Lower leg skin (tissue), 4 donors: ENCODE measurements around the gene COL3A1. TPM values are rescaled to one million over a fixed set of nuclear protein-coding genes. Genes with fewer than 3 reads are reported as not detected.

Experiments
- DNase-seq, 2 donors: peaks; one replicate each; pipeline ENCODE4 v3.0.0-alpha.2; 2019; ENCODE audit warnings: low spot score in 2 of 2
- H3K4me3 ChIP-seq: fragments of 200-600 bp; sonication (generic); 2 replicates; pipeline ENCODE4 v1.5.1; 2017; ENCODE audit warnings: mild to moderate bottlenecking, low read depth; ENCODE audit not compliant: poor library complexity, severe bottlenecking
- POLR2A ChIP-seq, 2 donors: fragments of 450-650 bp; IDR thresholded peaks; one replicate each; pipeline ENCODE4 v1.6.1; 2016 to 2017; ENCODE audit warnings: antibody characterized with exemption in 2 of 2, mild to moderate bottlenecking in 1 of 2, moderate library complexity in 1 of 2
- WGBS, 2 donors: methylation state at CpG; one replicate each; pipeline ENCODE4 v1.1.5; 2018; 5-methylcytosine and 5-hydroxymethylcytosine counted together
- intact Hi-C: fragments of 100-400 bp; cut with DNase I; formaldehyde crosslinking; loops from one replicate; pipeline ENCODE4 v1.15.0; 2023; ENCODE audit warnings: low total_unique reads
- total RNA-seq, 4 donors: library from RNA; depleted of rRNA; stranded (reverse); fragments of >200 nt; gene quantifications; one replicate each; pipeline ENCODE4 v1.1.0, GENCODE V29; 2016
- TF ChIP-seq, protein P1 (sequence below), 3 donors: fragments of 450-650 bp; IDR thresholded peaks; one replicate each; pipeline ENCODE4 v1.5.1; 2016; ENCODE audit warnings: antibody characterized with exemption in 3 of 3, mild to moderate bottlenecking in 3 of 3, moderate library complexity in 2 of 3

The COL3A1 gene
- total RNA-seq, 4 donors from 2014 or later, result 16.7 to 142 (median 24.9) TPM

DNA sequence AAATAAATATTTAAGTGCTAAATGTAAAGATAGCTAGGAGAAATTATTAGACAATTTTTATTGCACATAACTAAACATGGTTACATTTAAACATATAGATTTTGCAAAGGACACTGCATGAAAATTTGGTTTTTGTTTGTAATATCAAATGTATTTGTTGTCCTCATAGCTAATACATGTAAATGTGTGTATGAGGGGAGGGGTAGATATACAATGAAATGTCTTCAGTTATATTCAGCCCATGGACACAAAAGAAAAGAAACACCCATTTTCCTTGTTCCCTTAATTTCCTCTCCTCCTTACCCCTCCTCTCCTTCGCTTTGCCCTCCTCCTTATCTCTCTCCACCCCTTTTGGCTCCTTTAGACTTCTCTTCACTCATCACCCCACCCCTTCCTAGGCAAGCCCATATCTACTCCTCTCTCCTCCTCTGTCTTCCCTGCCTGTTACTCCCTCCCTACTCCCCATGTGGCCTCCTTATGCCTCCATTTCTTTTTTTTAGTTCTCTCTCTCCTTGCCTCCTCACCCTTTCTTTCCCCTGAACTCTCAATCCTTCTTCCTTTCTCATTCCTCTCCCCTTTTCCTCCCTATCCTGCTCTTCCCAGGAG, 1.4 kb downstream of the COL3A1 start:
- WGBS, 2 donors, result 41 to 47% methylated on average over 1 of the region's 1 CpG
- peak overlapping the region; percentile 14 for H3K4me3 ChIP-seq
- TF ChIP-seq, protein P1, sequence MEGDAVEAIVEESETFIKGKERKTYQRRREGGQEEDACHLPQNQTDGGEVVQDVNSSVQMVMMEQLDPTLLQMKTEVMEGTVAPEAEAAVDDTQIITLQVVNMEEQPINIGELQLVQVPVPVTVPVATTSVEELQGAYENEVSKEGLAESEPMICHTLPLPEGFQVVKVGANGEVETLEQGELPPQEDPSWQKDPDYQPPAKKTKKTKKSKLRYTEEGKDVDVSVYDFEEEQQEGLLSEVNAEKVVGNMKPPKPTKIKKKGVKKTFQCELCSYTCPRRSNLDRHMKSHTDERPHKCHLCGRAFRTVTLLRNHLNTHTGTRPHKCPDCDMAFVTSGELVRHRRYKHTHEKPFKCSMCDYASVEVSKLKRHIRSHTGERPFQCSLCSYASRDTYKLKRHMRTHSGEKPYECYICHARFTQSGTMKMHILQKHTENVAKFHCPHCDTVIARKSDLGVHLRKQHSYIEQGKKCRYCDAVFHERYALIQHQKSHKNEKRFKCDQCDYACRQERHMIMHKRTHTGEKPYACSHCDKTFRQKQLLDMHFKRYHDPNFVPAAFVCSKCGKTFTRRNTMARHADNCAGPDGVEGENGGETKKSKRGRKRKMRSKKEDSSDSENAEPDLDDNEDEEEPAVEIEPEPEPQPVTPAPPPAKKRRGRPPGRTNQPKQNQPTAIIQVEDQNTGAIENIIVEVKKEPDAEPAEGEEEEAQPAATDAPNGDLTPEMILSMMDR (IDR thresholded peaks at IDR 0.05), result no peak
- no peak for TF ChIP-seq POLR2A (IDR thresholded peaks at IDR 0.05)
- intact Hi-C loops, result no loop called here
- DNase-seq, result peak in 1 of 2 donors; percentile 60

DNA sequence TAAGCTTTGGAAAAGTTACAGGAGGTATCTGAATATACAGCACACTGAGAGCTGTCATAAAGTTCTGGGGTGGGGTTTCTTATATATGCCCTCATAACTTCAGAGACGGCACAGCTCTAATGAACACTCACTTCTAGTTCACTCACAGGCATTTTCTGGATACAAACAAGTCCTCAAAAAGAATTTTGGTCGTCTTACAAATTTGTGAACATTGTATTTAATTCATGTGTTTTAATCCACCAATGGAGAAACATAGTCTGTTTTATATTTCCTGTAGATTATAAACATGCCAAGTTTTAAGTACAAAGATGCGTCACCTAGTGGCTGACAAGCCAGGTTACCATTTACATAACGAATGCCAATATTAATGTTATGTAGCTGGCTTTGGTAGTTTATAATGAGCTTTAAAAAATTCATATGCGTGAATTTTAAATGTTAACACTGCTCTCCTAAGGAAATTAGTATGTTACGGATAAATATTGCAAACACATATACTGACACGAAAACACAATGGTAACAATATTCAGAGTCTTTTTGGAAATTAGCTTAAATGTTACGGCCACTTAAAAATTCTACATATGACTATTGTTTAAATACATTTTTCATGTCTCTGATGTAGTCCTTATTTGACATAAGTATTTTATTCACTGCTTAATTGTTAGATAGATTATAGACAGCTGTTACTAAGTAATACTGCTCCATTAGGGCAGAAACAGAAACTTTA, 2.5 kb downstream of the COL3A1 start:
- no peak overlapping the region for H3K4me3 ChIP-seq
- TF ChIP-seq, protein P1 (IDR thresholded peaks at IDR 0.05), result no peak
- no peak for TF ChIP-seq POLR2A (IDR thresholded peaks at IDR 0.05)
- intact Hi-C loops, result no loop called here
- no peak for DNase-seq
- 32 to 35% methylated on average over 8 of the region's 8 CpGs for WGBS, 2 donors

DNA sequence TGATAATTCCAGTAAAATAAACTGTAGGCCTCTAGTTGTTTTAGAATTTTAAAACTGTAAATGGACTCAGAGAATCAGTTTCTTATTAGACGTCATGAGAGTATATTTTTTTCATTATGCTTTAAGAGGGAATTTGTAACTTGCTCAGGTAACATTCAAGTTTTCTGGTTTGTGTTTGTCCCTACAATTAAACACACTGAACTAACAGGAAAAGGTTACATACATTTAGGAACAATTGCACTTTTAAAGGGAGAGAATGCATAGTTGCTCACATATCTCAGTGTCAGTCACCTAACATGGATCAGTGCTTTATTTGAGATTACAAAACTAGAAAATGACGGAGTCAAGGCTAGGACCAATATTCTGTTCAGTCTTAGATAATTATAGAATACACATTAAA, 3.1 kb downstream of the COL3A1 start:
- no peak overlapping the region for H3K4me3 ChIP-seq
- intact Hi-C loops, result no loop called here
- 60 to 65% methylated on average over 2 of the region's 2 CpGs for WGBS, 2 donors
- no peak for TF ChIP-seq POLR2A (IDR thresholded peaks at IDR 0.05)
- TF ChIP-seq, protein P1 (IDR thresholded peaks at IDR 0.05), result no peak
- no peak for DNase-seq

GRCh38 chr2:188978291-188979081, 4.3 kb downstream of the COL3A1 start:
- peak in 1 of 2 donors; percentile 32 for DNase-seq
- 43 to 46% methylated on average over 6 of the region's 6 CpGs for WGBS, 2 donors

More at GRCh38 chr2:188978291-188979081, 4.3 kb downstream of the COL3A1 start:
- TF ChIP-seq POLR2A (IDR thresholded peaks at IDR 0.05), result no peak
- TF ChIP-seq, protein P1 (IDR thresholded peaks at IDR 0.05), result no peak
- intact Hi-C loops, result no loop called here
- no peak overlapping the region for H3K4me3 ChIP-seq
